ENCODE measurements around the gene HPSE2. TPM values are rescaled to one million over a fixed set of nuclear protein-coding genes. Genes with fewer than 3 reads are reported as not detected.

The HPSE2 gene
- total RNA-seq, 1 experiment from 2014 or later, result 0.20 TPM

DNA sequence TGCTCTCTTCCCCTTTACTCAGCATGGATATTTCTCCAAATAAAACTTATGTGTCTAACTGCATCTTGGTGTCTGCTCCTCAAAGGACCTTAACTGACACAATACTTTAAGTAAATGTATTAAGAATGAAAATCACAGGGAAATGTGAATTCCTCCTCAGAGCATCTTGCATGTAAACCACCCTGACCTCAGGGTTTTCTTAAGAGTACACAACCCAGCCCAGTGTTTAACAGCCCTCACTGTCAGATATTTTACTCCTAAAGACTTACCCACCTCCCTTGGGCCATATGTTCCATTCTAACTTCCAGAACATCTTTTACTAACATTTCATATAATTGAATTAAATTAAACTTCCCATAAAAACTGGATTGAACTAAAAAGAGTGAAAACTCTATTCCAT lies 315.3 kb downstream of the HPSE2 start:
- Histone ChIP-seq H3K79me2 (ENCODE audit: insufficient read depth, low read length) (no peaks in the 10 kb centered on the region), H2BK120ac (ENCODE audit: low read depth, low read length, poor library complexity, severe bottlenecking) (no peak overlapping the region), H2BK15ac (ENCODE audit: low read depth, low read length) (no peak overlapping the region), H3K4ac (ENCODE audit: low read depth, low read length) (no peak overlapping the region), H3K56ac (ENCODE audit: insufficient read length, low read depth, low read length) (no peak overlapping the region), H4K8ac (replicated peaks; ENCODE audit: insufficient read length, low read depth, low read length) (no peak overlapping the region), H3K79me1 (ENCODE audit: insufficient read depth, low read depth, low read length, poor library complexity, severe bottlenecking) (no peaks in the 10 kb centered on the region), H2BK20ac (ENCODE audit: low read depth, low read length, poor library complexity, severe bottlenecking) (no peak overlapping the region), H4K5ac (ENCODE audit: insufficient read length, low read depth, low read length) (no peak overlapping the region), H3K14ac (ENCODE audit: insufficient read depth, low read length) (no peak overlapping the region), H3K23ac (ENCODE audit: insufficient read length, low read depth, low read length) (no peak overlapping the region), H3K23me2 (ENCODE audit: insufficient read length, low read depth, low read length, poor library complexity, severe bottlenecking) (no peaks in the 10 kb centered on the region), H3K4me2 (ENCODE audit: insufficient read depth, insufficient read length, low read length) (no peak overlapping the region), H3K9ac (ENCODE audit: extremely low read depth, insufficient read length, low read length) (no peak overlapping the region), H3K4me1 (ENCODE audit: insufficient read depth, low read length) (no peaks in the 10 kb centered on the region), H3K18ac (ENCODE audit: insufficient read length, low read depth, low read length) (no peak overlapping the region), H4K91ac (ENCODE audit: insufficient read length, low read depth, low read length) (no peak overlapping the region), H2BK12ac (ENCODE audit: insufficient read length, low read depth, low read length) (no peak overlapping the region), H2AFZ (ENCODE audit: low read length) (no peak overlapping the region), H4K20me1 (ENCODE audit: control insufficient read depth, insufficient read depth, insufficient read length) (no peaks in the 10 kb centered on the region), H2AK5ac (ENCODE audit: insufficient read length, low read length) (no peak overlapping the region), H3T11ph (ENCODE audit: low read length) (no peak overlapping the region), H2BK5ac (ENCODE audit: insufficient read length, low read length) (no peak overlapping the region), H3K9me3 (ENCODE audit: control insufficient read depth, low read depth, low read length) (no peaks in the 10 kb centered on the region), H3K27ac (ENCODE audit: insufficient read length, low read depth, low read length) (no peak overlapping the region), H3K27me3 (ENCODE audit: insufficient read depth, low read length) (no peaks in the 10 kb centered on the region)
- Mint-ChIP-seq H3K27ac (no peak overlapping the region; a peak in 1 of 7 replicates), H3K4me1 (no peaks in the 10 kb centered on the region), H3K4me3 (no peak overlapping the region), H3K36me3 (ENCODE audit: insufficient read depth in 1 of 3, low read depth in 3 of 3) (no peaks in the 10 kb centered on the region), H3K9me3 (no peaks in the 10 kb centered on the region), H3K27me3 (ENCODE audit: low read depth) (peaks cover 1% of the 10 kb centered on the region; the same call in 1 of the 2 replicates)
- TF ChIP-seq, protein P1, sequence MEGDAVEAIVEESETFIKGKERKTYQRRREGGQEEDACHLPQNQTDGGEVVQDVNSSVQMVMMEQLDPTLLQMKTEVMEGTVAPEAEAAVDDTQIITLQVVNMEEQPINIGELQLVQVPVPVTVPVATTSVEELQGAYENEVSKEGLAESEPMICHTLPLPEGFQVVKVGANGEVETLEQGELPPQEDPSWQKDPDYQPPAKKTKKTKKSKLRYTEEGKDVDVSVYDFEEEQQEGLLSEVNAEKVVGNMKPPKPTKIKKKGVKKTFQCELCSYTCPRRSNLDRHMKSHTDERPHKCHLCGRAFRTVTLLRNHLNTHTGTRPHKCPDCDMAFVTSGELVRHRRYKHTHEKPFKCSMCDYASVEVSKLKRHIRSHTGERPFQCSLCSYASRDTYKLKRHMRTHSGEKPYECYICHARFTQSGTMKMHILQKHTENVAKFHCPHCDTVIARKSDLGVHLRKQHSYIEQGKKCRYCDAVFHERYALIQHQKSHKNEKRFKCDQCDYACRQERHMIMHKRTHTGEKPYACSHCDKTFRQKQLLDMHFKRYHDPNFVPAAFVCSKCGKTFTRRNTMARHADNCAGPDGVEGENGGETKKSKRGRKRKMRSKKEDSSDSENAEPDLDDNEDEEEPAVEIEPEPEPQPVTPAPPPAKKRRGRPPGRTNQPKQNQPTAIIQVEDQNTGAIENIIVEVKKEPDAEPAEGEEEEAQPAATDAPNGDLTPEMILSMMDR (conservative IDR thresholded peaks at IDR 0.05), result no peak
- DNase-seq, result no peak
